ENCODE measurements around the gene MAP3K15.
A peak's percentile ranks its signal among the peaks of the same experiment; 100 is the strongest.

MAP3K15 gene

DNA sequence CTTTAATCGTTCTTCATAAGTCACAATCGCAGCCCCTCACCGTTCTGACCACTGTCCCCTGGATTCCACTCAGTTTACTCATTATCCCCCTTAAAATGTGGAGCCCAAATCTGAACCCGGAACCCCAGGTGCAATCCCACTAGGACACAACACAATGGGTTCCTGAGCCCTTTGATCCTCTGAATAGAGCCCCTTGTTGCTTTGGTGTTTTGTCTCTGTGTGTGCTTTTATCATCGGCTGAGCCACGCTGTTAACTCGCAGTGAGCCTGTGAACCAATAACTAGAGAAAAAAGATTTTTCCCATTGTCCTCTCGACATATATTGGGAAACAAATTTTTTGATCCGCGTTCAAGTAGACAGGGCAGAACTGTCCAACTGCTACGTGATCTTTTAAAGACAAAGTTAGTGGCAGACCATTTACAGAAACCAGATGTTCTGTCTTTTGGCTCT is 172.2 kb downstream of the MAP3K15 start:
- Histone ChIP-seq H3K9me3 (ENCODE audit: control insufficient read depth, low read length) (no peaks in the 10 kb centered on the region), H3K36me3 (ENCODE audit: control insufficient read depth, insufficient read depth, low read length) (no peaks in the 10 kb centered on the region), H3K9ac (no peak overlapping the region), H3K4me2 (ENCODE audit: low read length) (peak overlapping the region; percentile 51), H3K4me3 (ENCODE audit: low read depth, low read length) (peak overlapping the region; percentile 72), H3K4me1 (peaks cover 6% of the 10 kb centered on the region), H3K27me3 (ENCODE audit: control insufficient read depth, insufficient read depth, low read length) (no peaks in the 10 kb centered on the region), H3K79me2 (peaks cover 6% of the 10 kb centered on the region), H3K27ac (peak overlapping the region; percentile 89), H2AFZ (peak overlapping the region; percentile 86)
- TF ChIP-seq, protein P1, sequence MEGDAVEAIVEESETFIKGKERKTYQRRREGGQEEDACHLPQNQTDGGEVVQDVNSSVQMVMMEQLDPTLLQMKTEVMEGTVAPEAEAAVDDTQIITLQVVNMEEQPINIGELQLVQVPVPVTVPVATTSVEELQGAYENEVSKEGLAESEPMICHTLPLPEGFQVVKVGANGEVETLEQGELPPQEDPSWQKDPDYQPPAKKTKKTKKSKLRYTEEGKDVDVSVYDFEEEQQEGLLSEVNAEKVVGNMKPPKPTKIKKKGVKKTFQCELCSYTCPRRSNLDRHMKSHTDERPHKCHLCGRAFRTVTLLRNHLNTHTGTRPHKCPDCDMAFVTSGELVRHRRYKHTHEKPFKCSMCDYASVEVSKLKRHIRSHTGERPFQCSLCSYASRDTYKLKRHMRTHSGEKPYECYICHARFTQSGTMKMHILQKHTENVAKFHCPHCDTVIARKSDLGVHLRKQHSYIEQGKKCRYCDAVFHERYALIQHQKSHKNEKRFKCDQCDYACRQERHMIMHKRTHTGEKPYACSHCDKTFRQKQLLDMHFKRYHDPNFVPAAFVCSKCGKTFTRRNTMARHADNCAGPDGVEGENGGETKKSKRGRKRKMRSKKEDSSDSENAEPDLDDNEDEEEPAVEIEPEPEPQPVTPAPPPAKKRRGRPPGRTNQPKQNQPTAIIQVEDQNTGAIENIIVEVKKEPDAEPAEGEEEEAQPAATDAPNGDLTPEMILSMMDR (IDR thresholded peaks at IDR 0.05), result no peak

DNA sequence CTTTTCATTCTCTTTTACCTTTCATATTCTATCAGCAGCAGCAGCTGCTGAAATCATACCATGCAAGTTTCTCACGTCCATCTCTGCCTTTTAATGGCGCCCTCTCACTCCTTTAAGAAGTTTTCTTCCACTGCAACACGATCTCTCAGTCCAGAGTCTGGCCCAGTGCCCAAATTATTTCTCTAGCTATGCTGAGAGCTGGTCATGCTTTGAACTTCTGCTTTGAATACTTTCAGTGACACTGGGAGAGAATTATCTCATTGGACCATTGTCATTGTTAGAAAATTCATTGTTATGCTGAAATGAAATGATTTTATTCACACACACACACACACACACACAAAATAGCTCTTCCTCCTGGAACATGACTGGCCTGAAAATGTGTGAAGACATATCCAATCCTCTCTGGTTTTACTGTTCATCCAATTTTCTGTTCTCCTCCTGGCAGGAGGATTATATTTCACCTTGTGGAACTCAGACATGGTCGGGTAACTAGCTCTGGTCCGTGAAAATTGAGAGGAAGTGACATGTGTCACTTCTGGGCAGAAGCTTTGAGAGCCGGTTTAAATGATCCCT is 172.9 kb downstream of the MAP3K15 start:
- TF ChIP-seq, protein P1 (IDR thresholded peaks at IDR 0.05), result no peak
- peak overlapping the region; percentile 72 for H3K4me3 ChIP-seq (ENCODE audit: low read depth, low read length)
- no peaks in the 10 kb centered on the region for H3K9me3 ChIP-seq (ENCODE audit: control insufficient read depth, low read length)
- peak overlapping the region; percentile 51 for H3K4me2 ChIP-seq (ENCODE audit: low read length)
- no peaks in the 10 kb centered on the region for H3K36me3 ChIP-seq (ENCODE audit: control insufficient read depth, insufficient read depth, low read length)
- H2AFZ ChIP-seq, result peak overlapping the region; percentile 86
- no peaks in the 10 kb centered on the region for H3K27me3 ChIP-seq (ENCODE audit: control insufficient read depth, insufficient read depth, low read length)
- H3K79me2 ChIP-seq, result peaks cover 6% of the 10 kb centered on the region
- H3K4me1 ChIP-seq, result peaks cover 6% of the 10 kb centered on the region
- no peak overlapping the region for H3K9ac ChIP-seq
- H3K27ac ChIP-seq, result peak overlapping the region; percentile 89

DNA sequence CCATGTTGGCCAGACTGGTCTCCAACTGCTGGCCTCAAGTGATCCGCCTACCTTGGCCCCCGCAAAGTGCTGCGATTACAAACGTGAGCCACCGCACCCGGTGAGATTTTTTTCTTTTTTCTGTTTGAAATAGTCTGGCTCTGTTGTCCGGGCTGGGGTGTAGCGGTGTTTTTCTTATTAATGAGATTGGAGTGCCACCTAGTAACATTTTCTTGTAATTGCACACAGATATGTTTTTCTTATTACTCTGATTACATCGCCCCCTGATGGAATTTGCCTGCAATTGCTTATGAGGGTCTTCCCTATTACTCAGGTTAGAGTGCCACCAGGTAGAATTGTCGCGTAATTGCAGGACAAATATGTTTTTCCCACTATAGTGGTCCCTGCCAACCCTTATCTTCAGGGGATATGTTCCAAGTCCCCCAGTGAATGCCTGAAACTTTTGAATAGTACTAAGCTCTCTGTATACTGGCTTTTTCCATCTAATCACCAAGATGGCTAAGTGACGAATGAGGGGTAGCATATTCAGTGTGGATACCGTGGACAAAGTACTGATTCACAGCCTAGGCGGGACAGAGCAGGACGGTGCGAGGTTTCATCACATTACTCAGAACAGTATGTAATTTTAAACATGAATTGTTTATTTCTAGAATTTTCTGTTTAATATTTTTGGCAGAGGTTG is 180.2 kb downstream of the MAP3K15 start:
- no peak overlapping the region for H3K27ac ChIP-seq
- no peaks in the 10 kb centered on the region for H3K4me1 ChIP-seq
- no peak overlapping the region for H3K4me2 ChIP-seq (ENCODE audit: low read length)
- no peaks in the 10 kb centered on the region for H3K9me3 ChIP-seq (ENCODE audit: control insufficient read depth, low read length)
- H2AFZ ChIP-seq, result no peak overlapping the region
- no peaks in the 10 kb centered on the region for H3K79me2 ChIP-seq
- no peaks in the 10 kb centered on the region for H3K27me3 ChIP-seq (ENCODE audit: control insufficient read depth, insufficient read depth, low read length)
- H3K4me3 ChIP-seq (ENCODE audit: low read depth, low read length), result no peak overlapping the region
- TF ChIP-seq, protein P1 (IDR thresholded peaks at IDR 0.05), result no peak
- no peak overlapping the region for H3K9ac ChIP-seq
- H3K36me3 ChIP-seq (ENCODE audit: control insufficient read depth, insufficient read depth, low read length), result no peaks in the 10 kb centered on the region

DNA sequence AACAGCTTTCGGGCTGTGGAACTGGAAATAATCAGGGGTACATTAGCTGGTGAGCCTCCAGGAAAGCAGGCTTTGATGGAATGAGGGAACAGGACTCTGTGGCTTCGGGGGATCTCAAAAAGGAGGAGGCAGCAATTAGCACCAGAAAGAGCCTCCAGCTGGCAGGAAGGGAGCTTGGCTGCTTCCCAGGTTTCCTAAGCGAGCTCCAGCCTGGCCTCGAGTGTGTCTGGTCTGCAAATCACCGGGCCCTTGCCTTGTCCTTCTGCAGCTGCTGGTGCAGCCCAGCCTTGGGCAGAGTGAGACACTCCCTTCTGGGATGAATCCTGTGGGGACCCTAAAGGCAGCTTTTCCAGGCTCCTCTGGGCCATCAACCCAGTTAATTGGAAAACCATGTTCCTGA is 182.3 kb downstream of the MAP3K15 start:
- Histone ChIP-seq H3K27ac (no peak overlapping the region), H3K9me3 (ENCODE audit: control insufficient read depth, low read length) (no peaks in the 10 kb centered on the region), H2AFZ (no peak overlapping the region), H3K4me2 (ENCODE audit: low read length) (no peak overlapping the region), H3K4me3 (ENCODE audit: low read depth, low read length) (no peak overlapping the region), H3K9ac (no peak overlapping the region), H3K4me1 (no peaks in the 10 kb centered on the region), H3K36me3 (ENCODE audit: control insufficient read depth, insufficient read depth, low read length) (no peaks in the 10 kb centered on the region), H3K27me3 (ENCODE audit: control insufficient read depth, insufficient read depth, low read length) (no peaks in the 10 kb centered on the region), H3K79me2 (no peaks in the 10 kb centered on the region)
- TF ChIP-seq, protein P1 (IDR thresholded peaks at IDR 0.05), result no peak

GRCh38 chrX:19331831-19332230 is 183.5 kb downstream of the MAP3K15 start:
- no peak overlapping the region for H3K4me2 ChIP-seq (ENCODE audit: low read length)
- H3K9me3 ChIP-seq (ENCODE audit: control insufficient read depth, low read length), result no peaks in the 10 kb centered on the region
- H3K79me2 ChIP-seq, result no peaks in the 10 kb centered on the region
- H3K27me3 ChIP-seq (ENCODE audit: control insufficient read depth, insufficient read depth, low read length), result no peaks in the 10 kb centered on the region
- no peak overlapping the region for H3K27ac ChIP-seq
- no peaks in the 10 kb centered on the region for H3K36me3 ChIP-seq (ENCODE audit: control insufficient read depth, insufficient read depth, low read length)
- no peak overlapping the region for H2AFZ ChIP-seq
- no peak overlapping the region for H3K9ac ChIP-seq
- H3K4me3 ChIP-seq (ENCODE audit: low read depth, low read length), result no peak overlapping the region
- TF ChIP-seq, protein P1 (IDR thresholded peaks at IDR 0.05), result no peak
- no peaks in the 10 kb centered on the region for H3K4me1 ChIP-seq

All from parathyroid adenoma (tissue), 2 donors.